GM10248 (cell line): Measurements from ENCODE around the gene TEF.
"Not testable (repeated sequence)": the region's sequence is repeated elsewhere in the genome, so short reads cannot be mapped to it uniquely, and the experiment has no call there.

Experiments used
- CTCF ChIA-PET: fragments of 300-600 bp; sonication (Branson Sonifier 250); formaldehyde crosslinking; extraction: SDS; loops from one replicate; lab custom pipeline; 2021; ENCODE audit warnings: antibody characterized with exemption; lab: Yijun Ruan, JAX
- POLR2A ChIA-PET: fragments of 350-650 bp; sonication (Branson Sonifier 250); formaldehyde crosslinking; extraction: SDS; loops from one replicate; lab custom pipeline; 2020; ENCODE audit warnings: antibody characterized with exemption; lab: Yijun Ruan, JAX
- DNase-seq: peaks from one replicate; pipeline ENCODE4 v3.0.0; 2012; ENCODE audit errors: extremely low spot score
- TF ChIP-seq, protein P1 (sequence below): IDR thresholded peaks from 2 replicates; pipeline ENCODE4 v1.5.1; 2012; ENCODE audit warnings: mild to moderate bottlenecking, low read depth; ENCODE audit errors: extremely low read depth, missing control alignments, control extremely low read depth

TEF gene

DNA sequence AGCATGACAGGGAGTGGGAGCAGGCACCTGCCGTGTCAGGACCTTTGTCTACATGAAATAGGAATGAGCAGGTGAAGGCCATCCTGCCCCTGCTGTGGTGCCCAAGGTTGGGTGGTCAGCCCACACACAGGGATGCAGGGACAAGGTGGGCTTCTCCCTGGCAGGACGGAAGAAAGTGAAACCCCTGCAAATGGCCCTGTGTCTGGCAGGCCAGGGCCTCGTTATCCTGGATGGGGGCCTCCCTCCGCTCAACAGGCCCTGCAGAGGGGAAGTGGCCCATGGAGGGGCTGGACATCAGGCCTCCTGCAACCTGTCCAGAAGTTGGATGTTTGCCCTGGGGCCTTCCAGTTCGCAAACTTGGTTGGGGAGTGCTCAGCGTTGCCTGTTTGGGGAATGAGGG is 49.9 kb downstream of the TEF start:
- DNase-seq, result peak; percentile 8
- TF ChIP-seq, protein P1, sequence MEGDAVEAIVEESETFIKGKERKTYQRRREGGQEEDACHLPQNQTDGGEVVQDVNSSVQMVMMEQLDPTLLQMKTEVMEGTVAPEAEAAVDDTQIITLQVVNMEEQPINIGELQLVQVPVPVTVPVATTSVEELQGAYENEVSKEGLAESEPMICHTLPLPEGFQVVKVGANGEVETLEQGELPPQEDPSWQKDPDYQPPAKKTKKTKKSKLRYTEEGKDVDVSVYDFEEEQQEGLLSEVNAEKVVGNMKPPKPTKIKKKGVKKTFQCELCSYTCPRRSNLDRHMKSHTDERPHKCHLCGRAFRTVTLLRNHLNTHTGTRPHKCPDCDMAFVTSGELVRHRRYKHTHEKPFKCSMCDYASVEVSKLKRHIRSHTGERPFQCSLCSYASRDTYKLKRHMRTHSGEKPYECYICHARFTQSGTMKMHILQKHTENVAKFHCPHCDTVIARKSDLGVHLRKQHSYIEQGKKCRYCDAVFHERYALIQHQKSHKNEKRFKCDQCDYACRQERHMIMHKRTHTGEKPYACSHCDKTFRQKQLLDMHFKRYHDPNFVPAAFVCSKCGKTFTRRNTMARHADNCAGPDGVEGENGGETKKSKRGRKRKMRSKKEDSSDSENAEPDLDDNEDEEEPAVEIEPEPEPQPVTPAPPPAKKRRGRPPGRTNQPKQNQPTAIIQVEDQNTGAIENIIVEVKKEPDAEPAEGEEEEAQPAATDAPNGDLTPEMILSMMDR, result no peak
- CTCF ChIA-PET, result no interaction called here
- POLR2A ChIA-PET, result no interaction called here

DNA sequence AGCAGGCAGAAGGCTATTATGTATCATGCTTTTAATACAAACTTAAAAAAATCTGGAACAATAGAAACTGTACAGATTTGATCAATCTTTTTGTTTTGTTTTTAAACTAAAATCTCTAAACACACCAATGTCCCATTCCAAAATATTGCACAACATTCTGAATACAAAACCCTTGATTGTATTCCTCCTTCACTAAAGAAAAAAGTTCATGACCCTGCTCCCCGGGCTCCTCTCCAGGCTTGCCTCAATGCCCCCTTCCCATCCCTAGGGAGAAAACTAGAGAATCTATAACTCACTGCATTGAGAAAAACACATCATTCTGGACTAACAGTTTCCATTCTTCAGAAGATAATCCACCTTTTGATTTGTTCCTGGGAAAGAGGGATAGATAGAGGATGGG is 51.7 kb downstream of the TEF start:
- CTCF ChIA-PET, DNase-seq, POLR2A ChIA-PET: not testable (repeated sequence)

GRCh38 chr22:41434361-41435003 is 52.7 kb downstream of the TEF start:
- CTCF ChIA-PET, result interaction anchor here (1.3 kb wide), 1 partner anchor 31 kb away, joined by 3 read pairs; no protein-coding TSS in a partner anchor
- POLR2A ChIA-PET, DNase-seq: not testable (repeated sequence)

DNA sequence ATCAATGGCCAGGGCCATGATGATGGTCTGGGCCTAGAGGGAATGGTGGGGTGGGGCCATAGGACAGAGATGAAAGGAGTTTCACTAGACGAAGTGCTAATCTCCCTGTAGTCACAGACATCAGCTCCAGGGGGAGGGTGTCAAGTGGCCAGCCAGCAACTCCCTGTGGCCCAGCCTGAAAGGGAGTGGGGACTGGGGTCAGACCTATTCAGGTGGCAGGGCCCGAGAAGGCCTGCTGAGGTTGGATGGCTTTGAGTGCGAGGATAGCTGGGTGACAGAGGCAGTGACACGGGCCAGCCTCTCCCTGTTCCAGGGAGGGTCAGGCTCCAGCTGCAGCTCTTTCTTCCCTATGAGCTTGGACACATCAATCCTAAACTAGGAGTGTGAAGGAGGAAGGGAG is 53.8 kb downstream of the TEF start:
- peak; percentile 7 for DNase-seq
- POLR2A ChIA-PET, result interaction anchor here (0.7 kb wide), 1 partner anchor 9 kb away, joined by 3 read pairs; no protein-coding TSS in a partner anchor
- CTCF ChIA-PET, result interaction anchor here (1.3 kb wide), 2 partner anchors 8 to 32 kb away, joined by 3 to 4 read pairs; no protein-coding TSS in a partner anchor
- TF ChIP-seq, protein P1, result no peak

GRCh38 chr22:41436322-41437113 is 54.8 kb downstream of the TEF start:
- ChIA-PET POLR2A (interaction anchor here (0.7 to 1.5 kb wide), 3 partner anchors 9 to 25 kb away, joined by 3 to 12 read pairs (median 8); partner anchors contain the start of gene TOB2), CTCF (interaction anchor here (0.8 to 1.3 kb wide), 3 partner anchors 9 to 32 kb away, joined by 3 to 4 read pairs (median 3); no protein-coding TSS in a partner anchor)
- TF ChIP-seq, protein P1, result no peak
- DNase-seq, result no peak

GRCh38 chr22:41437198-41437597 is 55.5 kb downstream of the TEF start:
- DNase-seq, result no peak
- CTCF ChIA-PET, result interaction anchor here (0.8 to 1.0 kb wide), 3 partner anchors 26 to 88 kb away, joined by 3 read pairs; no protein-coding TSS in a partner anchor
- TF ChIP-seq, protein P1, result no peak
- POLR2A ChIA-PET, result interaction anchor here (1.3 to 1.5 kb wide), 2 partner anchors 9 to 26 kb away, joined by 8 to 12 read pairs; partner anchors contain the start of gene TOB2

GRCh38 chr22:41440511-41440910 is 58.8 kb downstream of the TEF start:
- DNase-seq, POLR2A ChIA-PET, CTCF ChIA-PET: not testable (repeated sequence)
